Common myeloid progenitor, CD34-positive (primary cell): ENCODE results near the gene ABTB2.
"Not testable (repeated sequence)": the region's sequence is repeated elsewhere in the genome, so short reads cannot be mapped to it uniquely, and the experiment has no call there.

Experiments used
- CTCF ChIA-PET: fragments of 350-600 bp; sonication (Branson Sonifier 250); formaldehyde crosslinking; loops from one replicate; lab custom pipeline; 2021; ENCODE audit warnings: antibody characterized with exemption; lab: Charles Lee
- POLR2A ChIA-PET: fragments of 350-600 bp; sonication (Branson Sonifier 250); formaldehyde crosslinking; loops from one replicate; lab custom pipeline; 2021; ENCODE audit warnings: antibody characterized with exemption; lab: Charles Lee
- DNase-seq, 3 donors: peaks; one replicate each; pipeline versions ENCODE4 v3.0.0 to v3.0.0-alpha.2; 2013
- H3K27ac ChIP-seq, 2 experiments: 1 replicate in 1 of 2; 2 replicates in 1 of 2; pipeline ENCODE4 v1.7.0; 2013; ENCODE audit warnings: inconsistent platforms in 2 of 2, low read length in 2 of 2, mild to moderate bottlenecking in 2 of 2, low read depth in 1 of 2, moderate library complexity in 1 of 2; ENCODE audit not compliant: severe bottlenecking in 2 of 2, insufficient read depth in 1 of 2, poor library complexity in 1 of 2
- H3K27me3 ChIP-seq, 5 experiments: replicated peaks in 2 of 5; 1 replicate in 3 of 5; 2 replicates in 2 of 5; pipeline versions ENCODE4 v1.6.1 to v1.7.0; 2013; ENCODE audit warnings: low read length in 4 of 5, mild to moderate bottlenecking in 2 of 5, moderate library complexity in 2 of 5, inconsistent platforms in 1 of 5; ENCODE audit not compliant: insufficient read depth in 5 of 5, control insufficient read depth in 4 of 5
- H3K36me3 ChIP-seq, 4 experiments: 1 replicate in 2 of 4; 2 replicates in 2 of 4; pipeline versions ENCODE4 v1.6.1 to v1.7.0; 2013; ENCODE audit warnings: low read length in 3 of 4, control low read depth in 1 of 4, mild to moderate bottlenecking in 1 of 4; ENCODE audit not compliant: control insufficient read depth in 4 of 4, insufficient read depth in 4 of 4
- H3K4me1 ChIP-seq, 4 experiments: 1 replicate in 3 of 4; 2 replicates in 1 of 4; pipeline versions ENCODE4 v1.6.1 to v1.7.1; 2013; ENCODE audit warnings: low read length in 3 of 4, mild to moderate bottlenecking in 3 of 4, control low read depth in 1 of 4, inconsistent platforms in 1 of 4, moderate library complexity in 1 of 4; ENCODE audit not compliant: control insufficient read depth in 4 of 4, insufficient read depth in 4 of 4; ENCODE audit errors: control extremely low read depth in 1 of 4
- H3K4me3 ChIP-seq, 7 experiments: 1 replicate in 4 of 7; 2 replicates in 3 of 7; pipeline versions ENCODE4 v1.5.1 to v1.7.0; 2013; ENCODE audit warnings: mild to moderate bottlenecking in 7 of 7, low read length in 6 of 7, moderate library complexity in 6 of 7, inconsistent platforms in 2 of 7, low read depth in 2 of 7, control low read depth in 1 of 7; ENCODE audit not compliant: insufficient read depth in 4 of 7, control insufficient read depth in 1 of 7; ENCODE audit errors: extremely low read depth in 1 of 7
- H3K9me3 ChIP-seq, 5 experiments: 1 replicate in 4 of 5; 2 replicates in 1 of 5; pipeline versions ENCODE4 v1.6.1 to v1.7.1; 2013; ENCODE audit warnings: low read length in 4 of 5, mild to moderate bottlenecking in 2 of 5, inconsistent platforms in 1 of 5, low read depth in 1 of 5, moderate library complexity in 1 of 5; ENCODE audit not compliant: control insufficient read depth in 4 of 5, insufficient read depth in 2 of 5; ENCODE audit errors: control extremely low read depth in 1 of 5
- WGBS: methylation state at CpG from one replicate; pipeline ENCODE4 v1.1.5; 2013; ENCODE audit not compliant: insufficient coverage; 5-methylcytosine and 5-hydroxymethylcytosine counted together

ABTB2 gene

GRCh38 chr11:34397811-34398210, 40.0 kb upstream of the ABTB2 start:
- Histone ChIP-seq H3K36me3 (no peaks in the 10 kb centered on the region), H3K4me1 (no peaks in the 10 kb centered on the region), H3K9me3 (peaks cover 0 to 16% (median 6%) of the 10 kb centered on the region in 5 experiments), H3K27ac (no peak overlapping the region), H3K27me3 (no peaks in the 10 kb centered on the region), H3K4me3 (no peak overlapping the region)
- DNase-seq: no peak
- no CpG with 5 or more reads among the region's 2 CpGs for WGBS
- POLR2A ChIA-PET: interaction anchor here (1.0 kb wide), 1 partner anchor 16 kb away, joined by 4 read pairs; no protein-coding TSS in a partner anchor
- CTCF ChIA-PET: no interaction called here

GRCh38 chr11:34397120-34397519, 39.3 kb upstream of the ABTB2 start:
- no CpG with 5 or more reads among the region's 1 CpG for WGBS
- DNase-seq: no peak
- H3K4me3 ChIP-seq: no peak overlapping the region
- POLR2A ChIA-PET: interaction anchor here (1.0 kb wide), 1 partner anchor 15 kb away, joined by 4 read pairs; no protein-coding TSS in a partner anchor
- H3K9me3 ChIP-seq: peaks cover 0 to 18% (median 6%) of the 10 kb centered on the region in 5 experiments
- no peak overlapping the region for H3K27ac ChIP-seq
- CTCF ChIA-PET: interaction anchor here (1.1 kb wide), 1 partner anchor 10 kb away, joined by 3 read pairs; no protein-coding TSS in a partner anchor
- no peaks in the 10 kb centered on the region for H3K4me1 ChIP-seq
- H3K27me3 ChIP-seq: no peaks in the 10 kb centered on the region
- H3K36me3 ChIP-seq: no peaks in the 10 kb centered on the region

- no peak for DNase-seq
- 100% methylated on average over 1 of the region's 1 CpG for WGBS
- H3K4me1 ChIP-seq: no peaks in the 10 kb centered on the region
- no peak overlapping the region for H3K4me3 ChIP-seq
- POLR2A ChIA-PET: interaction anchor here (0.6 kb wide), 1 partner anchor 87 kb away, joined by 3 read pairs; no protein-coding TSS in a partner anchor
- no peaks in the 10 kb centered on the region for H3K36me3 ChIP-seq
- H3K9me3 ChIP-seq: peaks cover 0 to 18% (median 6%) of the 10 kb centered on the region in 5 experiments
- no peak overlapping the region for H3K27ac ChIP-seq
- CTCF ChIA-PET: interaction anchor here (0.7 to 1.8 kb wide), 3 partner anchors 11 to 17 kb away, joined by 3 to 5 read pairs (median 3); no protein-coding TSS in a partner anchor
- H3K27me3 ChIP-seq: no peaks in the 10 kb centered on the region
These were observed 38.2 kb upstream of the ABTB2 start for GRCh38 chr11:34395916-34396550.

- Histone ChIP-seq H3K4me1 (no peaks in the 10 kb centered on the region), H3K9me3 (peaks cover 0 to 12% (median 6%) of the 10 kb centered on the region in 5 experiments), H3K27ac (no peak overlapping the region), H3K36me3 (no peaks in the 10 kb centered on the region), H3K27me3 (no peaks in the 10 kb centered on the region), H3K4me3 (no peak overlapping the region)
- ChIA-PET CTCF (interaction anchor here (1.0 to 1.8 kb wide), 2 partner anchors 9 to 18 kb away, joined by 3 to 5 read pairs; no protein-coding TSS in a partner anchor), POLR2A (no interaction called here)
- 90% methylated on average over 5 of the region's 6 CpGs for WGBS
- no peak for DNase-seq
These were observed 37.0 kb upstream of the ABTB2 start for GRCh38 chr11:34394771-34395300.

- no peak for DNase-seq
- H3K4me1 ChIP-seq: peaks cover 0 to 4% (median 1%) of the 10 kb centered on the region in 4 experiments
- POLR2A ChIA-PET: no interaction called here
These were observed 29.8 kb upstream of the ABTB2 start for GRCh38 chr11:34387653-34388052.

DNA sequence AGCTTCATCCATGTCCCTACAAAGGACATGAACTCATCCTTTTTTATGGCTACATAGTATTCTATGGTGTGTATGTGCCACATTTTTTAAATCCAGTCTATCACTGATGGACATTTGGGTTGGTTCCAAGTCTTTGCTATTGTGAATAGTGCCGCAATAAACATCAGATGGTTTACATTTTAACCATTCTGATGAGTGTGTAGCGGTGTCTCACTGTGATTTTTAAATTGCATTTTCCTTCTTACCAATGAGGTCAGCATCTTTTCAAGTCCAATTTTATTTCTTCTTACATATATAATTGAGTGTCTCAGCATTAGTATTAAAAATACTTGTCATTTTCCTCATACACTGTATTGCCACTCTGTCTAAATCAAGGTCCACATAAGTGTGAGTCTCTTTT, 28.5 kb upstream of the ABTB2 start:
- CTCF ChIA-PET: interaction anchor here (1.4 kb wide), 1 partner anchor 17 kb away, joined by 5 read pairs; no protein-coding TSS in a partner anchor
- H3K27ac ChIP-seq, POLR2A ChIA-PET, H3K27me3 ChIP-seq, H3K4me3 ChIP-seq, H3K36me3 ChIP-seq, H3K9me3 ChIP-seq, DNase-seq: not testable (repeated sequence)
- no CpG with 5 or more reads among the region's 2 CpGs for WGBS
- H3K4me1 ChIP-seq: peaks cover 0 to 11% (median 4%) of the 10 kb centered on the region in 4 experiments

More at GRCh38 chr11:34387653-34388052, 29.8 kb upstream of the ABTB2 start:
- Histone ChIP-seq H3K36me3 (no peaks in the 10 kb centered on the region), H3K27me3 (no peaks in the 10 kb centered on the region), H3K9me3 (peaks cover 0 to under 1% (median 0%) of the 10 kb centered on the region in 5 experiments), H3K4me3 (no peak overlapping the region), H3K27ac (no peak overlapping the region)
- WGBS: no CpG with 5 or more reads among the region's 1 CpG
- CTCF ChIA-PET: interaction anchor here (0.8 to 1.4 kb wide), 2 partner anchors 16 to 30 kb away, joined by 3 to 5 read pairs; no protein-coding TSS in a partner anchor
